Glutamatergic neuron (in vitro differentiated cells): ENCODE results near the gene CYP39A1. TPM values are rescaled to one million over a fixed set of nuclear protein-coding genes. Genes with fewer than 3 reads are reported as not detected.

Experiments
- DNase-seq: peaks from one replicate; pipeline ENCODE4 v3.0.0; 2022
- H3K27ac Mint-ChIP-seq: one replicate; pipeline ENCODE4 v1.8.0; 2020; ENCODE audit warnings: mild to moderate bottlenecking, mixed read lengths, inconsistent platforms; ENCODE audit not compliant: unreplicated experiment
- H3K27me3 Mint-ChIP-seq: one replicate; pipeline ENCODE4 v1.8.0; 2020; ENCODE audit warnings: mild to moderate bottlenecking, moderate library complexity, mixed read lengths, inconsistent platforms; ENCODE audit not compliant: unreplicated experiment
- H3K36me3 Mint-ChIP-seq: one replicate; pipeline ENCODE4 v1.8.0; 2020; ENCODE audit warnings: mild to moderate bottlenecking, mixed read lengths, inconsistent platforms; ENCODE audit not compliant: unreplicated experiment
- H3K4me1 Mint-ChIP-seq: one replicate; pipeline ENCODE4 v1.8.0; 2020; ENCODE audit warnings: mild to moderate bottlenecking, low read depth, mixed read lengths, inconsistent platforms; ENCODE audit not compliant: unreplicated experiment
- H3K4me3 Mint-ChIP-seq: one replicate; pipeline ENCODE4 v1.8.0; 2020; ENCODE audit warnings: mild to moderate bottlenecking, mixed read lengths, inconsistent platforms; ENCODE audit not compliant: unreplicated experiment
- H3K9me3 Mint-ChIP-seq: one replicate; pipeline ENCODE4 v1.8.0; 2020; ENCODE audit warnings: mild to moderate bottlenecking, moderate library complexity, mixed read lengths, inconsistent platforms; ENCODE audit not compliant: unreplicated experiment
- total RNA-seq: library from RNA; stranded (reverse); fragmentation: NEBNext Ultra II Directional; extraction: Animal tissue kit (Norgen Biotek cat#: 25700); gene quantifications from one replicate; pipeline ENCODE4 v1.2.1, GENCODE V29; 2021; ENCODE audit not compliant: unreplicated experiment
- TF ChIP-seq, protein P1 (sequence below): fragments of 200-600 bp; sonication (generic); IDR thresholded peaks from one replicate; pipeline ENCODE4 v1.5.0; 2021; ENCODE audit not compliant: partially characterized antibody, unreplicated experiment

Gene CYP39A1
- total RNA-seq, 1 donor from 2014 or later: 0.17 TPM

DNA sequence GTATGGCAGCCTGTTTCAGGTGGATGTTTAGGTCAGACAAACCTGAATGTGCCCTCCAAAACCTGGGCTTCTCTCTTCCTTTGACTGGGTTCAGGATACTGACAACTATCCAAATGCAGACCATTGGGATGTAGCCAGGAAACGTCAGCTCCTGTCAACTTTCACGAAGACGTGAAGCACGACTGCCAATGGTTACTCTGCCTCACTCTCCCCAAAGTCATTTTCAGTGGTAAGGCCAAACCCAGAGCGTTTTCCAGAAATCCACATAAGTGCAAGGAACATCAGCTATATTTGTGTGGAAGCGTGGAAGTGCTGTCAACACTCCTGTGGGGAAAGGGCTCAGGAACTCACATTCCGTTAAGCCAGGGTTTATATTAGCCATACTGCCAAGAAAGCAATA is 141.3 kb downstream of the CYP39A1 start:
- no peak for DNase-seq

DNA sequence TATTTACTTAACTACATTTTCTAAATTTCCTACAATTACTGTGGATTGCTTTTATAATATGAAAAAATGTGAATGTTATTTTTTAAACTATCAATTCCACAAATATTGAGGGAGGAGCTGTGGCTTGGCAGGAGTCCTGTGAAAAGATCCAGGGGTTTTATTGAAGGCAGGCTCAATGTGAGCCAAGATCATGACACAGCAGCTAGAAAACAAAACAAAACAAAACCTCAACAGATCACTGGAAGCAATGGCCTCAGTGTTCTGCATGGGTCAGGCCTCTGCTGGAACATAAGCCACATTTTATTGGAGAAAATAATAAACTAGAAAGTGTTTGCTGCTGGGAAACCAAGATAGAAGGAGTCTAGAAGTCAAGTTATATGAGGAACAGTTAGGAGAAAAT is 142.0 kb downstream of the CYP39A1 start:
- Mint-ChIP-seq H3K4me3 (no peak overlapping the region), H3K36me3 (no peaks in the 10 kb centered on the region), H3K27me3 (no peaks in the 10 kb centered on the region), H3K4me1 (no peaks in the 10 kb centered on the region), H3K27ac (no peak overlapping the region), H3K9me3 (no peaks in the 10 kb centered on the region)
- TF ChIP-seq, protein P1, sequence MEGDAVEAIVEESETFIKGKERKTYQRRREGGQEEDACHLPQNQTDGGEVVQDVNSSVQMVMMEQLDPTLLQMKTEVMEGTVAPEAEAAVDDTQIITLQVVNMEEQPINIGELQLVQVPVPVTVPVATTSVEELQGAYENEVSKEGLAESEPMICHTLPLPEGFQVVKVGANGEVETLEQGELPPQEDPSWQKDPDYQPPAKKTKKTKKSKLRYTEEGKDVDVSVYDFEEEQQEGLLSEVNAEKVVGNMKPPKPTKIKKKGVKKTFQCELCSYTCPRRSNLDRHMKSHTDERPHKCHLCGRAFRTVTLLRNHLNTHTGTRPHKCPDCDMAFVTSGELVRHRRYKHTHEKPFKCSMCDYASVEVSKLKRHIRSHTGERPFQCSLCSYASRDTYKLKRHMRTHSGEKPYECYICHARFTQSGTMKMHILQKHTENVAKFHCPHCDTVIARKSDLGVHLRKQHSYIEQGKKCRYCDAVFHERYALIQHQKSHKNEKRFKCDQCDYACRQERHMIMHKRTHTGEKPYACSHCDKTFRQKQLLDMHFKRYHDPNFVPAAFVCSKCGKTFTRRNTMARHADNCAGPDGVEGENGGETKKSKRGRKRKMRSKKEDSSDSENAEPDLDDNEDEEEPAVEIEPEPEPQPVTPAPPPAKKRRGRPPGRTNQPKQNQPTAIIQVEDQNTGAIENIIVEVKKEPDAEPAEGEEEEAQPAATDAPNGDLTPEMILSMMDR: no peak
- DNase-seq: no peak

More for the DNA sequence above, 141.3 kb downstream of the CYP39A1 start:
- H3K4me1 Mint-ChIP-seq: no peaks in the 10 kb centered on the region
- H3K36me3 Mint-ChIP-seq: no peaks in the 10 kb centered on the region
- no peak overlapping the region for H3K27ac Mint-ChIP-seq
- TF ChIP-seq, protein P1: no peak
- H3K27me3 Mint-ChIP-seq: no peaks in the 10 kb centered on the region
- H3K9me3 Mint-ChIP-seq: no peaks in the 10 kb centered on the region
- H3K4me3 Mint-ChIP-seq: no peak overlapping the region

DNA sequence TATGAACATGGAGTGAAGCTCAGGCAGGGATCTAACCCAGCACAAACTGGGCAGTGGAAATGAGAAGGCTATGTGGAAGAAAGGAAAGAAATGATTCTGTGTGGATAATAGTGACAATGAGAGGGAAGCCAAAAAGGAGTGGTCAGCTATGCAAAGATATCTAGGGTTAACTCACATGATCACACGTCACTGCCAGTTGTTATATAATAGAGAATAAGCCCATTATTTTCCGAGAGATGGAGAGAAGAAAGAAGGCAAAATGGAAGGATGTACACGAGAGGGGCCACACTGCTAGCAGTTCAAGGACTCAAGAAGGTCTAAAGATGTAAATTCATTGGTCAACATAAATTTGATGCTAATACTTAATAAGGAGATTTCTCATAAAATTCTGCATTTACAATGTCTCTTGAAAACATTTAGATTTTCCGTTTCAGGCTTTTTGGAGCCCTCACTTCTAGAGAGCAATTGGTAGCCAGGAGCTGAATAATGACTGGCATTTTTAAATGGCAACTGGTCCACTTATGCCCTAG is 142.6 kb downstream of the CYP39A1 start:
- Mint-ChIP-seq H3K27ac (no peak overlapping the region), H3K36me3 (no peaks in the 10 kb centered on the region), H3K9me3 (no peaks in the 10 kb centered on the region), H3K27me3 (no peaks in the 10 kb centered on the region), H3K4me1 (no peaks in the 10 kb centered on the region), H3K4me3 (no peak overlapping the region)
- DNase-seq: no peak
- TF ChIP-seq, protein P1: no peak

DNA sequence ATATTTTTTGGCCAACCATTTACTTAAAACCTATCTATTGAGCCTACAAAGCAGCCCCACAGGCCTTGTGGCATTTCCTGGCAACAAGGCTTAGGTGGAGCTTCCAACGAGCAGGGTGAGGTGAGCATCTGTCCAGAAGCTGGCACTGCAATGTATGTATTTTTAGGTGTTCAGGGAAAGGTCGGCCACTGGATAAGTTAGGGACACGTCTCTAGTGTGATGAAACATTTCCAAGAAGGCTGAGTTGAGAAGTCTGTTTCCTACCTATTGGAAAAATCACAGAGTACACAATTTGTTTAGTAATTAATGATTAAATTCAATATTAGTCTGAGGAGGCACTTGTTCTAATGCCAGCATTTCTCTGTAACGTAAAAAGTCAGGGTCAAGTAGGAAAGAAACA is 143.6 kb downstream of the CYP39A1 start:
- DNase-seq: no peak
- H3K27me3 Mint-ChIP-seq: no peaks in the 10 kb centered on the region
- H3K4me3 Mint-ChIP-seq: no peak overlapping the region
- H3K36me3 Mint-ChIP-seq: no peaks in the 10 kb centered on the region
- TF ChIP-seq, protein P1: no peak
- no peaks in the 10 kb centered on the region for H3K9me3 Mint-ChIP-seq
- no peaks in the 10 kb centered on the region for H3K4me1 Mint-ChIP-seq
- H3K27ac Mint-ChIP-seq: no peak overlapping the region

DNA sequence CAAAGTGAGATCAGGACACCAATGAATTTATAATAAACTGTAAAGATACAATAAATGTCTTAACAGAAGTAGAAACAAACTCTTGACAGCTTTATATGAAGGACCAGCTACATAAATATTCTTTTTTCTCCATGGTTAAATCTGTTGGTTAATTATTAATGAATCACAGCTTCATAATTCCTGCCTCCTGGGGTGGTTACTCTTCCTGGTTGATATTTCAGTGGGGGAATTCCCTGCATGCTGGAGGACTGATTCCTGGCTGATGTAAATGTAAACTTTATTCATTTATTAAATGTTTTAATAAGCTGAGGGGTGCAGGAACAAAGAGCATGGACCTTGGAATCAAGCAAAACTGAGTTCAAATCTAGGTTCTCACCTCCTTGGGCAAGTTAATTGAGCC is 145.2 kb downstream of the CYP39A1 start:
- Mint-ChIP-seq H3K4me1 (no peaks in the 10 kb centered on the region), H3K36me3 (no peaks in the 10 kb centered on the region)

More for the DNA sequence above, 145.2 kb downstream of the CYP39A1 start:
- Mint-ChIP-seq H3K27me3 (no peaks in the 10 kb centered on the region), H3K9me3 (peaks cover 1% of the 10 kb centered on the region), H3K27ac (no peak overlapping the region), H3K4me3 (no peak overlapping the region)
- TF ChIP-seq, protein P1: no peak
- no peak for DNase-seq
